Measurements from ENCODE around the gene SNAI3. TPM values are rescaled to one million over a fixed set of nuclear protein-coding genes. Genes with fewer than 3 reads are reported as not detected.

Gene SNAI3
- polyA plus RNA-seq, 1 donor from 2014 or later = not detected

DNA sequence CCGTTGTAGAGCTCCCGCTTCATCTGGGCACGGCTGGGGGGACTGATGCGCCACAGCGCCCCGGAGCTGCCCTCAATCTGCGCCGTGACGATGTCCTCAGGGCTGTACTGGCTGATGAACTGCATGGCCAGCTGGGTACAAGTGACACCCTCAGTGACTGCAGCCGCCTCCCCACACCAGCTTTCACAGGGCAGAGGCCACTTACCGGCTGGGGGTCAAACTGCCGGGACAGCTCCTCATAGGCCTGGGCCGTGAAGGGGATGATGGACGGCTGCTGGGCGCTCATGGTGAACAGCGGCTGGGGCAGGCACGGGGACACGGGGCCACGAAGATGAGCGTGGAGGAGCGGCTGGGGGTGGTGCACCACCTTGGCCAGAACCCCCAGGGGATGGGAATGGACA is 30.3 kb upstream of the SNAI3 start:
- no peak overlapping the region for H2AFZ ChIP-seq (ENCODE audit: low read depth, low read length)
- H3K4me3 ChIP-seq (ENCODE audit: low read length) = no peak overlapping the region
- no peak overlapping the region for H3K9ac ChIP-seq (ENCODE audit: low read length)
- no peaks in the 10 kb centered on the region for H4K20me1 ChIP-seq (ENCODE audit: insufficient read depth)
- no peaks in the 10 kb centered on the region for H3K9me3 ChIP-seq (ENCODE audit: low read length)
- no peaks in the 10 kb centered on the region for H3K9me2 ChIP-seq (ENCODE audit: insufficient read depth, low read length)
- TF ChIP-seq, protein P1, sequence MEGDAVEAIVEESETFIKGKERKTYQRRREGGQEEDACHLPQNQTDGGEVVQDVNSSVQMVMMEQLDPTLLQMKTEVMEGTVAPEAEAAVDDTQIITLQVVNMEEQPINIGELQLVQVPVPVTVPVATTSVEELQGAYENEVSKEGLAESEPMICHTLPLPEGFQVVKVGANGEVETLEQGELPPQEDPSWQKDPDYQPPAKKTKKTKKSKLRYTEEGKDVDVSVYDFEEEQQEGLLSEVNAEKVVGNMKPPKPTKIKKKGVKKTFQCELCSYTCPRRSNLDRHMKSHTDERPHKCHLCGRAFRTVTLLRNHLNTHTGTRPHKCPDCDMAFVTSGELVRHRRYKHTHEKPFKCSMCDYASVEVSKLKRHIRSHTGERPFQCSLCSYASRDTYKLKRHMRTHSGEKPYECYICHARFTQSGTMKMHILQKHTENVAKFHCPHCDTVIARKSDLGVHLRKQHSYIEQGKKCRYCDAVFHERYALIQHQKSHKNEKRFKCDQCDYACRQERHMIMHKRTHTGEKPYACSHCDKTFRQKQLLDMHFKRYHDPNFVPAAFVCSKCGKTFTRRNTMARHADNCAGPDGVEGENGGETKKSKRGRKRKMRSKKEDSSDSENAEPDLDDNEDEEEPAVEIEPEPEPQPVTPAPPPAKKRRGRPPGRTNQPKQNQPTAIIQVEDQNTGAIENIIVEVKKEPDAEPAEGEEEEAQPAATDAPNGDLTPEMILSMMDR (IDR thresholded peaks at IDR 0.05; ENCODE audit: poor library complexity, severe bottlenecking) = no peak
- TF ChIP-seq POLR2AphosphoS5 (IDR thresholded peaks at IDR 0.05) (no peak), MXI1 (conservative IDR thresholded peaks at IDR 0.05; ENCODE audit: poor library complexity, severe bottlenecking) (no peak), SMC3 (conservative IDR thresholded peaks at IDR 0.05; ENCODE audit: poor library complexity) (no peak), EP300 (conservative IDR thresholded peaks at IDR 0.05; ENCODE audit: poor library complexity, severe bottlenecking) (no peak), TAF1 (IDR thresholded peaks at IDR 0.05; ENCODE audit: low read depth) (no peak), RAD21 (conservative IDR thresholded peaks at IDR 0.05) (no peak), EZH2 (IDR thresholded peaks at IDR 0.05; ENCODE audit: borderline replicate concordance, insufficient read depth, low read length, poor library complexity, severe bottlenecking) (no peak)
- TF ChIP-seq, protein P2, sequence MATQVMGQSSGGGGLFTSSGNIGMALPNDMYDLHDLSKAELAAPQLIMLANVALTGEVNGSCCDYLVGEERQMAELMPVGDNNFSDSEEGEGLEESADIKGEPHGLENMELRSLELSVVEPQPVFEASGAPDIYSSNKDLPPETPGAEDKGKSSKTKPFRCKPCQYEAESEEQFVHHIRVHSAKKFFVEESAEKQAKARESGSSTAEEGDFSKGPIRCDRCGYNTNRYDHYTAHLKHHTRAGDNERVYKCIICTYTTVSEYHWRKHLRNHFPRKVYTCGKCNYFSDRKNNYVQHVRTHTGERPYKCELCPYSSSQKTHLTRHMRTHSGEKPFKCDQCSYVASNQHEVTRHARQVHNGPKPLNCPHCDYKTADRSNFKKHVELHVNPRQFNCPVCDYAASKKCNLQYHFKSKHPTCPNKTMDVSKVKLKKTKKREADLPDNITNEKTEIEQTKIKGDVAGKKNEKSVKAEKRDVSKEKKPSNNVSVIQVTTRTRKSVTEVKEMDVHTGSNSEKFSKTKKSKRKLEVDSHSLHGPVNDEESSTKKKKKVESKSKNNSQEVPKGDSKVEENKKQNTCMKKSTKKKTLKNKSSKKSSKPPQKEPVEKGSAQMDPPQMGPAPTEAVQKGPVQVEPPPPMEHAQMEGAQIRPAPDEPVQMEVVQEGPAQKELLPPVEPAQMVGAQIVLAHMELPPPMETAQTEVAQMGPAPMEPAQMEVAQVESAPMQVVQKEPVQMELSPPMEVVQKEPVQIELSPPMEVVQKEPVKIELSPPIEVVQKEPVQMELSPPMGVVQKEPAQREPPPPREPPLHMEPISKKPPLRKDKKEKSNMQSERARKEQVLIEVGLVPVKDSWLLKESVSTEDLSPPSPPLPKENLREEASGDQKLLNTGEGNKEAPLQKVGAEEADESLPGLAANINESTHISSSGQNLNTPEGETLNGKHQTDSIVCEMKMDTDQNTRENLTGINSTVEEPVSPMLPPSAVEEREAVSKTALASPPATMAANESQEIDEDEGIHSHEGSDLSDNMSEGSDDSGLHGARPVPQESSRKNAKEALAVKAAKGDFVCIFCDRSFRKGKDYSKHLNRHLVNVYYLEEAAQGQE (IDR thresholded peaks at IDR 0.05; ENCODE audit: borderline replicate concordance) = no peak
- no peak overlapping the region for H3K4me2 ChIP-seq (ENCODE audit: low read length)
- no peaks in the 10 kb centered on the region for H3F3A ChIP-seq (ENCODE audit: insufficient read depth, low read length, poor library complexity, severe bottlenecking)
- H3K79me2 ChIP-seq (replicated peaks; ENCODE audit: insufficient read depth, low read length) = no peaks in the 10 kb centered on the region
- no peaks in the 10 kb centered on the region for H3K27me3 ChIP-seq (ENCODE audit: insufficient read depth, low read depth, low read length)
- H3K27ac ChIP-seq (ENCODE audit: low read length) = no peak overlapping the region
- H3K36me3 ChIP-seq (ENCODE audit: insufficient read depth, low read length) = no peaks in the 10 kb centered on the region

DNA sequence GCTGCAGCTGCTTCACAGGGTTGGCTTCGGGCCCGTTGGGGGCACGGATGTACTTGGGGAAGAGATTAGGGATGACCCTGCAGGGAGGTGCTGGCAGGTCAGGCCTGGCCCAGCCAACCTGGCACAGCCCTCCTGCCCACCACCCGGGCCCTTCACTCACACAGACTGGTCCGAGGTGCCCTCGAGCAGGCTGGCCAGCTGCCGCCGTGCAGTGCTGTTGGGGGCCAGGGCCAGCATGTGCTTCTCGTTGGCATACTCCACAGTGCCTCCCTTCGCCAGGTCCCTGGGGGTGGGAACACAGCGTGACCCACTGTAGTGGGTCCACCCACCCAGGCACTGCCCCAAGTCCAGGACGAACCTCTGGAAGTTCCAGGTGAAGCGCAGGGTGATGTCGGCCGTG is 29.9 kb upstream of the SNAI3 start:
- Histone ChIP-seq H3K36me3 (ENCODE audit: insufficient read depth, low read length) (no peaks in the 10 kb centered on the region), H3K4me3 (ENCODE audit: low read length) (no peak overlapping the region), H4K20me1 (ENCODE audit: insufficient read depth) (no peaks in the 10 kb centered on the region)

More for the DNA sequence above, 29.9 kb upstream of the SNAI3 start:
- no peak for TF ChIP-seq POLR2AphosphoS5 (IDR thresholded peaks at IDR 0.05)
- no peak for TF ChIP-seq MXI1 (conservative IDR thresholded peaks at IDR 0.05; ENCODE audit: poor library complexity, severe bottlenecking)
- no peak for TF ChIP-seq RAD21 (conservative IDR thresholded peaks at IDR 0.05)
- no peak for TF ChIP-seq TAF1 (IDR thresholded peaks at IDR 0.05; ENCODE audit: low read depth)
- TF ChIP-seq, protein P1 (IDR thresholded peaks at IDR 0.05; ENCODE audit: poor library complexity, severe bottlenecking) = no peak
- TF ChIP-seq SMC3 (conservative IDR thresholded peaks at IDR 0.05; ENCODE audit: poor library complexity) = no peak
- TF ChIP-seq EP300 (conservative IDR thresholded peaks at IDR 0.05; ENCODE audit: poor library complexity, severe bottlenecking) = no peak
- TF ChIP-seq EZH2 (IDR thresholded peaks at IDR 0.05; ENCODE audit: borderline replicate concordance, insufficient read depth, low read length, poor library complexity, severe bottlenecking) = no peak
- TF ChIP-seq, protein P2 (IDR thresholded peaks at IDR 0.05; ENCODE audit: borderline replicate concordance) = no peak
- Histone ChIP-seq H3K27me3 (ENCODE audit: insufficient read depth, low read depth, low read length) (no peaks in the 10 kb centered on the region), H3K9me2 (ENCODE audit: insufficient read depth, low read length) (no peaks in the 10 kb centered on the region), H3K79me2 (replicated peaks; ENCODE audit: insufficient read depth, low read length) (no peaks in the 10 kb centered on the region), H3K4me2 (ENCODE audit: low read length) (no peak overlapping the region), H3F3A (ENCODE audit: insufficient read depth, low read length, poor library complexity, severe bottlenecking) (no peaks in the 10 kb centered on the region), H3K9ac (ENCODE audit: low read length) (no peak overlapping the region), H3K27ac (ENCODE audit: low read length) (no peak overlapping the region), H2AFZ (ENCODE audit: low read depth, low read length) (no peak overlapping the region), H3K9me3 (ENCODE audit: low read length) (no peaks in the 10 kb centered on the region)
